Colon (tissue), 2 donors: ENCODE results near the gene GMNN.

Experiments used
- FAIRE-seq: peaks from 2 replicates; lab custom pipeline; 2012; peaks lifted over from hg19 to GRCh38; lab: Jason Lieb, UNC
- donor health status: control.
- donor health status: control.

GMNN gene

GRCh38 chr6:24807584-24807983 lies 32.8 kb downstream of the GMNN start:
- FAIRE-seq = no peak

- FAIRE-seq = no peak
These were observed 35.0 kb downstream of the GMNN start for GRCh38 chr6:24809728-24810127.

- no peak for FAIRE-seq
These were observed 43.6 kb downstream of the GMNN start for GRCh38 chr6:24818346-24818745.

- no peak for FAIRE-seq
These were observed 47.2 kb downstream of the GMNN start for GRCh38 chr6:24821860-24822444.

GRCh38 chr6:24822696-24823095 lies 48.0 kb downstream of the GMNN start:
- FAIRE-seq = no peak

GRCh38 chr6:24823185-24823584 lies 48.4 kb downstream of the GMNN start:
- FAIRE-seq = no peak

GRCh38 chr6:24824142-24824938 lies 49.6 kb downstream of the GMNN start:
- FAIRE-seq = no peak

- no peak for FAIRE-seq
These were observed 50.4 kb downstream of the GMNN start for GRCh38 chr6:24825130-24825630.

- no peak for FAIRE-seq
These were observed 52.4 kb downstream of the GMNN start for GRCh38 chr6:24827162-24827561.

- no peak for FAIRE-seq
These were observed 53.2 kb downstream of the GMNN start for GRCh38 chr6:24827970-24828369.

- FAIRE-seq = no peak
These were observed 54.9 kb downstream of the GMNN start for GRCh38 chr6:24829657-24830056.

GRCh38 chr6:24831771-24832716 lies 57.3 kb downstream of the GMNN start:
- FAIRE-seq = no peak

- FAIRE-seq = no peak
These were observed 58.1 kb downstream of the GMNN start for GRCh38 chr6:24832794-24833193.

- no peak for FAIRE-seq
These were observed 59.1 kb downstream of the GMNN start for GRCh38 chr6:24833711-24834386.
